GM12878 (cell line): Measurements from ENCODE around the gene AQP11. TPM values are rescaled to one million over a fixed set of nuclear protein-coding genes. Genes with fewer than 3 reads are reported as not detected.

Experiments used
- ATAC-seq: fragments of 200-7000 bp; cut with Tn5 transposase; 3 replicates; pipeline ENCODE4 v1.9.1; 2020; ENCODE audit warnings: mild to moderate bottlenecking, moderate library complexity
- BruUV-seq: library from RNA; stranded (reverse); fragments of 400-500 nt; replicated peaks from 2 replicates; lab custom pipeline; 2021; lab: Mats Ljungman, UMichigan
- CTCF ChIA-PET: fragments of 300-600 bp; sonication (Branson Sonifier 250); formaldehyde crosslinking; extraction: SDS; loops from one replicate; lab custom pipeline; 2021; ENCODE audit warnings: inconsistent platforms; lab: Yijun Ruan, JAX
- POLR2A ChIA-PET: fragments of 350-600 bp; formaldehyde crosslinking; extraction: SDS; loops from one replicate; lab custom pipeline; 2021; ENCODE audit warnings: inconsistent platforms; lab: Charles Lee
- RAD21 ChIA-PET: fragments of 300-600 bp; sonication (Branson Sonifier 250); formaldehyde crosslinking; loops from one replicate; lab custom pipeline; 2023; ENCODE audit warnings: antibody characterized with exemption; ENCODE audit not compliant: unreplicated experiment; lab: Charles Lee
- SMC1A ChIA-PET: fragments of 300-600 bp; sonication (Branson Sonifier 250); formaldehyde crosslinking; loops from one replicate; lab custom pipeline; 2023; ENCODE audit not compliant: unreplicated experiment, uncharacterized antibody; lab: Charles Lee
- DNase-seq: peaks from one replicate; pipeline ENCODE4 v3.0.0-alpha.2; 2011; ENCODE audit warnings: low read depth, low spot score
- FAIRE-seq: peaks from 3 replicates; lab custom pipeline; 2011; peaks lifted over from hg19 to GRCh38; lab: Jason Lieb, UNC
- H2AFZ ChIP-seq: 2 replicates; pipeline ENCODE4 v1.6.0; 2011; ENCODE audit warnings: low read depth, low read length, control low read depth; ENCODE audit not compliant: control insufficient read depth
- H3K27ac ChIP-seq: 2 replicates; pipeline ENCODE4 v1.5.1; 2011; ENCODE audit warnings: control low read depth; ENCODE audit not compliant: control insufficient read depth, insufficient read depth
- H3K27me3 ChIP-seq, 2 experiments: replicated peaks in 1 of 2; 2 replicates each; pipeline versions ENCODE4 v1.6.0 to v1.6.1; 2011; ENCODE audit warnings: low read length in 1 of 2; ENCODE audit not compliant: control insufficient read depth in 2 of 2, insufficient read depth in 2 of 2
- H3K36me3 ChIP-seq, 2 experiments: 2 replicates each; pipeline ENCODE4 v1.5.1; 2011; ENCODE audit warnings: low read length in 1 of 2; ENCODE audit not compliant: control insufficient read depth in 2 of 2, insufficient read depth in 2 of 2
- H3K4me1 ChIP-seq: 2 replicates; pipeline ENCODE4 v1.6.1; 2011; ENCODE audit warnings: mild to moderate bottlenecking, low read length, moderate library complexity, mixed read lengths; ENCODE audit not compliant: control insufficient read depth, insufficient read depth
- H3K4me2 ChIP-seq: 2 replicates; pipeline ENCODE4 v1.6.0; 2011; ENCODE audit warnings: control low read depth; ENCODE audit not compliant: control insufficient read depth, insufficient read depth
- H3K4me3 ChIP-seq: fragments of 200-600 bp; sonication (generic); 2 replicates; pipeline ENCODE4 v1.5.1; 2016
- H3K79me2 ChIP-seq: 2 replicates; pipeline ENCODE4 v1.6.0; 2011; ENCODE audit warnings: low read length; ENCODE audit not compliant: control insufficient read depth, insufficient read depth
- H3K9ac ChIP-seq: 2 replicates; pipeline ENCODE4 v1.8.0; 2011; ENCODE audit warnings: low read length, control low read depth, mixed read lengths; ENCODE audit not compliant: control insufficient read depth, insufficient read depth
- H3K9me3 ChIP-seq: replicated peaks from 3 replicates; pipeline ENCODE4 v1.5.1; 2011; ENCODE audit warnings: mild to moderate bottlenecking, low read length; ENCODE audit not compliant: control insufficient read depth, insufficient read depth
- H4K20me1 ChIP-seq: 2 replicates; pipeline ENCODE4 v1.6.0; 2011; ENCODE audit not compliant: control insufficient read depth, insufficient read depth
- ATF7 ChIP-seq: fragments of 450-650 bp; IDR thresholded peaks from 2 replicates; pipeline ENCODE4 v1.6.1; 2016; ENCODE audit warnings: low read depth, mild to moderate bottlenecking
- DPF2 ChIP-seq: fragments of 450-650 bp; IDR thresholded peaks from 2 replicates; pipeline ENCODE4 v1.6.1; 2017; ENCODE audit warnings: mild to moderate bottlenecking
- PKNOX1 ChIP-seq: fragments of 450-650 bp; IDR thresholded peaks from 2 replicates; pipeline ENCODE4 v1.6.1; 2016; ENCODE audit warnings: mild to moderate bottlenecking
- RAD21 ChIP-seq: IDR thresholded peaks from 2 replicates; pipeline ENCODE4 v1.6.1; 2011; ENCODE audit warnings: mild to moderate bottlenecking, low read depth, low read length, moderate library complexity; ENCODE audit not compliant: insufficient read depth
- SMARCA5 ChIP-seq: fragments of 450-650 bp; IDR thresholded peaks from 2 replicates; pipeline ENCODE4 v1.6.1; 2017; ENCODE audit warnings: mild to moderate bottlenecking
- SREBF2 ChIP-seq: IDR thresholded peaks from 2 replicates; pipeline ENCODE4 v1.6.1; 2012; ENCODE audit warnings: mild to moderate bottlenecking, low read length
- ZBTB11 ChIP-seq: fragments of 450-650 bp; formaldehyde crosslinking; IDR thresholded peaks from 2 replicates; pipeline ENCODE4 v1.5.0; 2022; ENCODE audit warnings: mild to moderate bottlenecking, missing genetic modification characterization
- ZNF24 ChIP-seq: fragments of 450-650 bp; IDR thresholded peaks from 2 replicates; pipeline ENCODE4 v1.6.1; 2017; ENCODE audit warnings: antibody characterized with exemption, mild to moderate bottlenecking
- ZZZ3 ChIP-seq: IDR thresholded peaks from 2 replicates; pipeline ENCODE4 v1.6.1; 2011; ENCODE audit warnings: low read depth; ENCODE audit not compliant: control insufficient read depth, insufficient read length
- WGBS: methylation state at CpG from one replicate; pipeline ENCODE4 v1.1.6; 2016; ENCODE audit warnings: low lambda C conversion rate; ENCODE audit not compliant: insufficient replicate concordance, insufficient coverage; ENCODE audit errors: missing lambda C conversion rate; 5-methylcytosine and 5-hydroxymethylcytosine counted together
- in situ Hi-C: fragments of 300-500 bp; cut with MboI; formaldehyde crosslinking; loops from 9 replicates; pipeline ENCODE4 v1.14.3; 2018; ENCODE audit warnings: mixed read lengths
- intact Hi-C: fragments of 100-400 bp; cut with micrococcal nuclease; formaldehyde crosslinking; loops from one replicate; pipeline ENCODE4 v1.14.2; 2022; ENCODE audit not compliant: unreplicated experiment
- polyA plus RNA-seq, 11 experiments: library from polyadenylated mRNA; depleted of rRNA in 4 of 11; unstranded in 6 of 11; stranded (reverse) in 5 of 11; fragments of >200 nt; fragmentation: Nextera tagmentation in 4 of 11; fragmentation: Illumina TruSeq in 1 of 11; extraction: Ambion mirVana in 4 of 11; extraction: Trizol in 1 of 11; gene quantifications; 1 replicate in 1 of 11; 2 replicates in 10 of 11; pipeline versions ENCODE4 v1.2.1 to v1.2.3, GENCODE V29; 2011 to 2016; ENCODE audit warnings: inconsistent platforms in 2 of 11, missing spikeins in 2 of 11, low read depth in 1 of 11
- total RNA-seq, 4 experiments: library from RNA; depleted of rRNA in 3 of 4; stranded (reverse); fragments of >200 nt in 3 of 4; fragmentation: Illumina TruSeq in 1 of 4; extraction: Trizol in 1 of 4; gene quantifications; 2 replicates each; pipeline versions ENCODE4 v1.2.1 to v1.2.3, GENCODE V29; 2013 to 2021
- TF ChIP-seq, protein P1 (sequence below): IDR thresholded peaks from 2 replicates; pipeline ENCODE4 v1.6.1; 2012; ENCODE audit warnings: low read length, inconsistent platforms

Gene AQP11
- total and polyA plus RNA-seq, 10 of the 15 experiments (the other 5 are each of a cell fraction or from before 2014, with no cell fraction given), result 0.14 to 2.1 (median 0.54) TPM

GRCh38 chr11:77592727-77593126 lies 3.0 kb downstream of the AQP11 start:
- Histone ChIP-seq H3K36me3 (no peaks in the 10 kb centered on the region), H4K20me1 (no peaks in the 10 kb centered on the region), H3K27ac (no peak overlapping the region), H3K9me3 (no peaks in the 10 kb centered on the region), H3K4me2 (no peak overlapping the region), H3K4me1 (peaks cover 6% of the 10 kb centered on the region; the same call in 1 of the 2 replicates), H2AFZ (no peak overlapping the region), H3K9ac (no peak overlapping the region), H3K79me2 (no peaks in the 10 kb centered on the region), H3K27me3 (no peaks in the 10 kb centered on the region), H3K4me3 (no peak overlapping the region)
- ChIA-PET CTCF (interaction anchor here (2.0 kb wide), 1 partner anchor 27 kb away, joined by 14 read pairs; no protein-coding TSS in a partner anchor), RAD21 (interaction anchor here (0.6 kb wide), 1 partner anchor 117 kb away, joined by 3 read pairs; no protein-coding TSS in a partner anchor), POLR2A (no interaction called here), SMC1A (no interaction called here)
- 66% methylated on average over 2 of the region's 2 CpGs for WGBS
- in situ Hi-C loops, result no loop called here
- BruUV-seq, result no TSS peak
- FAIRE-seq, result no peak
- DNase-seq, result no peak
- TF ChIP-seq ZNF24 (no peak), ZBTB11 (no peak), SREBF2 (no peak), ZZZ3 (no peak), ATF7 (no peak), PKNOX1 (no peak), SMARCA5 (no peak), DPF2 (no peak), RAD21 (no peak)
- TF ChIP-seq, protein P1, sequence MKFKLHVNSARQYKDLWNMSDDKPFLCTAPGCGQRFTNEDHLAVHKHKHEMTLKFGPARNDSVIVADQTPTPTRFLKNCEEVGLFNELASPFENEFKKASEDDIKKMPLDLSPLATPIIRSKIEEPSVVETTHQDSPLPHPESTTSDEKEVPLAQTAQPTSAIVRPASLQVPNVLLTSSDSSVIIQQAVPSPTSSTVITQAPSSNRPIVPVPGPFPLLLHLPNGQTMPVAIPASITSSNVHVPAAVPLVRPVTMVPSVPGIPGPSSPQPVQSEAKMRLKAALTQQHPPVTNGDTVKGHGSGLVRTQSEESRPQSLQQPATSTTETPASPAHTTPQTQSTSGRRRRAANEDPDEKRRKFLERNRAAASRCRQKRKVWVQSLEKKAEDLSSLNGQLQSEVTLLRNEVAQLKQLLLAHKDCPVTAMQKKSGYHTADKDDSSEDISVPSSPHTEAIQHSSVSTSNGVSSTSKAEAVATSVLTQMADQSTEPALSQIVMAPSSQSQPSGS, result no peak
- intact Hi-C loops, result no loop called here
- ATAC-seq, result no peak
